ENCODE results near the gene MAP3K3. TPM values are rescaled to one million over a fixed set of nuclear protein-coding genes. Genes with fewer than 3 reads are reported as not detected.

The MAP3K3 gene
- total and polyA plus RNA-seq, 9 donors: 32.2 to 41.0 (median 36.3) TPM

DNA sequence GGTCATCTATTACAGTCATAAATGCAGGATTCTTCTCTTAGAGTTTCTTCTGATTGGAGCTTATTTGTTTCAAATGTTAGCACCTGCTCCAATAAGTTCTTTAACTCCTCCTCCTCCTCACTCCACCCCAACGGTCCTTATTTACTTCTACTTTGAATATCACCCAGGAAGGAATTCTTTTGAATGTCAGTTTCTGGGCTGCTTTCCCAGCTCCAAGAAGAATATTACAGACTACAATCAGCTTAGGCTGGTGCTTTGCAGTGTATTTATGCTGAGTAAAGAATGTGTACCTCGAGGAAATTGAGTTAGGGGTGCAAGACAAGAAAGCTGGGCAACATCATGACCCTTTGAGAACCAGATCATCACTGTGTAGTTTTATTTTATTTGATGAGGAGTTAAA is 30.8 kb downstream of the MAP3K3 start:
- WGBS, 3 donors: 3 to 10% (median 4%) methylated on average over 2 of the region's 2 CpGs

DNA sequence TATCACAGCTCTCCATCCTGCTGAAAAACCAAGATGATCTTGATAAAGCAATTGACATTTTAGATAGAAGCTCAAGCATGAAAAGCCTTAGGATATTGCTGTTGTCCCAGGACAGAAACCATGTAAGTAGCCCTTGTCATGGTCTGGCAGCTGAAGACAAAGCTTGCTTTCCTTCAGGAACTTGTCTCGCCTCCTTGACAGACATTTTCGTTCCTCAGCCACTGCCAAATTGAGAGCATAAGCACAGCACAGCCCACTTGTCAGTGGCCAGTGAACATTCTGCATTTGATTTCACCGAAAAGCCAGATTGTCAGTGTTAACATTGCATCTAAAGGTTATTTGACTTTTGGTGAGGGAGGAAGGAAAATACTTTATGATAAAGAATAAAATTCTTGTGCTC is 35.6 kb downstream of the MAP3K3 start:
- no peak for TF ChIP-seq EP300 (IDR thresholded peaks at IDR 0.05)
- no peak for TF ChIP-seq POLR2A (IDR thresholded peaks at IDR 0.05)
- TF ChIP-seq, protein P1, sequence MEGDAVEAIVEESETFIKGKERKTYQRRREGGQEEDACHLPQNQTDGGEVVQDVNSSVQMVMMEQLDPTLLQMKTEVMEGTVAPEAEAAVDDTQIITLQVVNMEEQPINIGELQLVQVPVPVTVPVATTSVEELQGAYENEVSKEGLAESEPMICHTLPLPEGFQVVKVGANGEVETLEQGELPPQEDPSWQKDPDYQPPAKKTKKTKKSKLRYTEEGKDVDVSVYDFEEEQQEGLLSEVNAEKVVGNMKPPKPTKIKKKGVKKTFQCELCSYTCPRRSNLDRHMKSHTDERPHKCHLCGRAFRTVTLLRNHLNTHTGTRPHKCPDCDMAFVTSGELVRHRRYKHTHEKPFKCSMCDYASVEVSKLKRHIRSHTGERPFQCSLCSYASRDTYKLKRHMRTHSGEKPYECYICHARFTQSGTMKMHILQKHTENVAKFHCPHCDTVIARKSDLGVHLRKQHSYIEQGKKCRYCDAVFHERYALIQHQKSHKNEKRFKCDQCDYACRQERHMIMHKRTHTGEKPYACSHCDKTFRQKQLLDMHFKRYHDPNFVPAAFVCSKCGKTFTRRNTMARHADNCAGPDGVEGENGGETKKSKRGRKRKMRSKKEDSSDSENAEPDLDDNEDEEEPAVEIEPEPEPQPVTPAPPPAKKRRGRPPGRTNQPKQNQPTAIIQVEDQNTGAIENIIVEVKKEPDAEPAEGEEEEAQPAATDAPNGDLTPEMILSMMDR (IDR thresholded peaks at IDR 0.05): no peak

More for the DNA sequence above, 30.8 kb downstream of the MAP3K3 start:
- DNase-seq: no peak
- intact Hi-C loops (cut with DNase I): no loop called here
- Histone ChIP-seq H3K27ac (no peak overlapping the region), H3K9me3 (no peaks in the 10 kb centered on the region), H3K4me1 (ENCODE audit: insufficient read depth) (peaks cover 2% of the 10 kb centered on the region), H3K27me3 (no peaks in the 10 kb centered on the region), H3K36me3 (no peaks in the 10 kb centered on the region), H3K4me3 (no peak overlapping the region)
- no peak for TF ChIP-seq POLR2A (IDR thresholded peaks at IDR 0.05)
- no peak for TF ChIP-seq EP300 (IDR thresholded peaks at IDR 0.05)
- TF ChIP-seq, protein P1 (IDR thresholded peaks at IDR 0.05): no peak

GRCh38 chr17:63658366-63658765 is 36.1 kb downstream of the MAP3K3 start:
- intact Hi-C loops (cut with DNase I): no loop called here
- Histone ChIP-seq H3K4me1 (ENCODE audit: insufficient read depth) (peaks cover 2% of the 10 kb centered on the region), H3K9me3 (no peaks in the 10 kb centered on the region), H3K27me3 (no peaks in the 10 kb centered on the region), H3K36me3 (no peaks in the 10 kb centered on the region), H3K4me3 (no peak overlapping the region), H3K27ac (no peak overlapping the region)
- 76 to 97% (median 86%) methylated on average over 1 of the region's 1 CpG for WGBS, 3 donors
- DNase-seq: no peak
- TF ChIP-seq EP300 (IDR thresholded peaks at IDR 0.05): no peak
- TF ChIP-seq POLR2A (IDR thresholded peaks at IDR 0.05): no peak
- TF ChIP-seq, protein P1 (IDR thresholded peaks at IDR 0.05): no peak

More for the DNA sequence above, 35.6 kb downstream of the MAP3K3 start:
- intact Hi-C loops (cut with DNase I): no loop called here
- no peaks in the 10 kb centered on the region for H3K36me3 ChIP-seq
- H3K27ac ChIP-seq: no peak overlapping the region
- H3K9me3 ChIP-seq: no peaks in the 10 kb centered on the region
- WGBS, 3 donors: 87 to 89% (median 87%) methylated on average over 3 of the region's 3 CpGs
- no peak for DNase-seq
- no peaks in the 10 kb centered on the region for H3K27me3 ChIP-seq
- peaks cover 2% of the 10 kb centered on the region for H3K4me1 ChIP-seq (ENCODE audit: insufficient read depth)
- H3K4me3 ChIP-seq: no peak overlapping the region

GRCh38 chr17:63659850-63660249 is 37.6 kb downstream of the MAP3K3 start:
- Histone ChIP-seq H3K4me1 (ENCODE audit: insufficient read depth) (no peaks in the 10 kb centered on the region), H3K4me3 (no peak overlapping the region), H3K36me3 (no peaks in the 10 kb centered on the region), H3K9me3 (no peaks in the 10 kb centered on the region), H3K27me3 (no peaks in the 10 kb centered on the region), H3K27ac (no peak overlapping the region)
- WGBS, 3 donors: 92 to 96% (median 96%) methylated on average over 3 of the region's 3 CpGs
- DNase-seq: no peak
- TF ChIP-seq, protein P1 (IDR thresholded peaks at IDR 0.05): no peak
- no peak for TF ChIP-seq EP300 (IDR thresholded peaks at IDR 0.05)
- TF ChIP-seq POLR2A (IDR thresholded peaks at IDR 0.05): no peak
- intact Hi-C loops (cut with DNase I): no loop called here

All from ovary (tissue), 9 donors.